Esophagus muscularis mucosa (tissue), 4 donors: ENCODE measurements around the gene TMEM53. TPM values are rescaled to one million over a fixed set of nuclear protein-coding genes. Genes with fewer than 3 reads are reported as not detected.

Source experiments
- DNase-seq: peaks from one replicate; pipeline ENCODE4 v3.0.0-alpha.2; 2017; ENCODE audit errors: extremely low spot score
- H3K27ac ChIP-seq, 4 donors: fragments of 200-600 bp; sonication (generic); replicated peaks in 1 of 4; 1 replicate in 3 of 4; 2 replicates in 1 of 4; pipeline ENCODE4 v1.5.1; 2016 to 2019; ENCODE audit warnings: mild to moderate bottlenecking in 1 of 4
- H3K27me3 ChIP-seq, 4 donors: fragments of 200-600 bp; sonication (generic); one replicate each; pipeline versions ENCODE4 v1.5.1 to v1.6.0; 2016 to 2019
- H3K36me3 ChIP-seq, 4 donors: fragments of 200-600 bp; sonication (generic); one replicate each; pipeline ENCODE4 v1.5.1; 2016 to 2019
- H3K4me1 ChIP-seq, 4 donors: fragments of 200-600 bp; sonication (generic); one replicate each; pipeline ENCODE4 v1.5.1; 2016 to 2019
- H3K4me3 ChIP-seq, 4 donors: fragments of 200-600 bp; sonication (generic); 1 replicate in 2 of 4; 2 replicates in 2 of 4; pipeline ENCODE4 v1.5.1; 2016 to 2019; ENCODE audit warnings: mild to moderate bottlenecking in 4 of 4, moderate library complexity in 1 of 4
- H3K9me3 ChIP-seq, 4 donors: fragments of 200-600 bp; sonication (generic); 1 replicate in 3 of 4; 2 replicates in 1 of 4; pipeline ENCODE4 v1.5.1; 2016 to 2019
- CTCF ChIP-seq, 3 experiments: fragments of 200-600 bp in 2 of 3; fragments of 450-650 bp in 1 of 3; sonication (generic) in 2 of 3; IDR thresholded peaks; one replicate each; pipeline ENCODE4 v1.5.1; 2017 to 2019; ENCODE audit warnings: antibody characterized with exemption in 3 of 3, mild to moderate bottlenecking in 2 of 3, moderate library complexity in 1 of 3
- EP300 ChIP-seq: sonication (generic); formaldehyde crosslinking; IDR thresholded peaks from one replicate; pipeline ENCODE4 v1.6.1; 2017; ENCODE audit warnings: antibody characterized with exemption
- POLR2A ChIP-seq: fragments of 450-650 bp; IDR thresholded peaks from one replicate; pipeline ENCODE4 v1.6.1; 2017; ENCODE audit warnings: antibody characterized with exemption, moderate library complexity, mild to moderate bottlenecking, low read depth
- POLR2AphosphoS5 ChIP-seq, 2 donors: sonication (generic); formaldehyde crosslinking; IDR thresholded peaks; one replicate each; pipeline ENCODE4 v1.6.1; 2017; ENCODE audit warnings: antibody characterized with exemption in 2 of 2
- WGBS: methylation state at CpG from one replicate; pipeline ENCODE4 v1.1.5; 2018; 5-methylcytosine and 5-hydroxymethylcytosine counted together
- intact Hi-C: fragments of 100-400 bp; cut with DNase I; formaldehyde crosslinking; loops from one replicate; pipeline ENCODE4 v1.15.1; 2023
- total RNA-seq, 4 donors: library from RNA; depleted of rRNA; stranded (reverse); fragments of >200 nt; gene quantifications; one replicate each; pipeline versions ENCODE4 v1.1.0 to v1.2.1, GENCODE V29; 2016

Gene TMEM53
- total RNA-seq, 4 donors from 2014 or later, result 4.5 to 7.0 (median 5.7) TPM

DNA sequence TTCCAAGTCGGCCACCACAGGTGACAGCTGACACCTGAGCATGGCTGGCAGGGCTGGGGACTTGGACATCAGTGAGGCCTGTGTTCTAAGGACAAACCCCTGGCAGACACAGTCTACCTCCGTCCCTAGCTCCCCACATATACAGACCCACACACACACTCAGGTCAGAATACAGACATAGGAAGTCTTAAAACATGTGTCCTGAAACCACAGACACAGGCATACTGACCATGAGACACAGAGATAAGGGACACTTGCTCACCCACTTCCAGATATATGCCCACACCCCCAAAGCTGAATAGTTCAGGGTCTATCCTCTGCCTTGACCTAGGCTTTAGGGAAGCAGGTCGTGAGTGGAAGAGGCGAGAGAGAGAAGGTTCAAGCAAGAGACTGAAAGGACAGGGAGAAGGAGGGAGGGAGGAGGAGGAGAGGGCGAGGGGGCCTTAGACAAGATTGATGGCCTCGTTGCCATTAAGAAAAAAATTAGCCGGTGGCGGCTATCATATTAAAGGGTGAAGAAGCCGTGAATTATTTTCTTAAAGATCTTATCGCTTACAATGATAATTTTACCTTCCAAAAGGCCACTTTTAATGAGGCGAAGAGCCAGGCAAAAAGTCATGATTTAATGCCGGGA lies 49.9 kb downstream of the TMEM53 start:
- 83% methylated on average over 12 of the region's 12 CpGs for WGBS

DNA sequence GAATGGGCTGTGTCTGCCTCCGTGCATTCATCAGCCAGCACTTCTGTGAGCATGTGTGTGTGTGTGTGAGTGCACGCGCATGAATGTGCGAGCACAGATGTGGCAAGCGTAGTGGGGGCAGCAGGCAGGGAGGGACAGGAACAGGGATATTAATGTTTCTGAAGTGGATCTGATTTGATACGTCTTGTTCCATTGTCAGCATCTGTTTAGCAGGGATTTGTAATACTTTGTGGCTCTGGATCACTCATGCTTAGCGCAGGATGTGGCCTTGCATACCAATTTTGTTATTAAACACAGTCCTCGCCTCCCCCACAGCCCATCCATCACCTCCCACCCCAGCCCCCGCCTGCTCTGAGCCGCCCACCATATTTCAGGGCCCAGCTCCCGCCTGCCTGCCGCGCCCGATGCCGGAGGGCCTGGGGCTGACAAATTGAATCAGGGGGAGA lies 52.4 kb downstream of the TMEM53 start:
- TF ChIP-seq POLR2AphosphoS5 (IDR thresholded peaks at IDR 0.05), result no peak
- TF ChIP-seq POLR2A, result no peak
- no peaks in the 10 kb centered on the region for H3K36me3 ChIP-seq
- H3K4me1 ChIP-seq, result peaks cover 5 to 33% (median 27%) of the 10 kb centered on the region in 4 donors
- no peak overlapping the region for H3K4me3 ChIP-seq
- H3K9me3 ChIP-seq, result no peaks in the 10 kb centered on the region
- H3K27me3 ChIP-seq, result peaks cover 0 to 6% (median 0%) of the 10 kb centered on the region in 4 donors
- no peak for DNase-seq
- H3K27ac ChIP-seq, result no peak overlapping the region
- intact Hi-C loops, result no loop called here
- 85% methylated on average over 15 of the region's 15 CpGs for WGBS

More for the DNA sequence above, 49.9 kb downstream of the TMEM53 start:
- intact Hi-C loops, result no loop called here
- no peaks in the 10 kb centered on the region for H3K36me3 ChIP-seq
- H3K27ac ChIP-seq, result no peak overlapping the region
- no peaks in the 10 kb centered on the region for H3K9me3 ChIP-seq
- no peaks in the 10 kb centered on the region for H3K27me3 ChIP-seq
- TF ChIP-seq POLR2A, result no peak
- TF ChIP-seq CTCF (IDR thresholded peaks at IDR 0.05), result no peak
- no peak for TF ChIP-seq EP300
- TF ChIP-seq POLR2AphosphoS5 (IDR thresholded peaks at IDR 0.05), result no peak
- H3K4me3 ChIP-seq, result no peak overlapping the region
- no peak for DNase-seq
- peaks cover 0 to 8% (median 4%) of the 10 kb centered on the region in 4 donors for H3K4me1 ChIP-seq

- peaks cover 8 to 38% (median 29%) of the 10 kb centered on the region in 4 donors for H3K4me1 ChIP-seq
- TF ChIP-seq POLR2A (no peak), POLR2AphosphoS5 (IDR thresholded peaks at IDR 0.05) (no peak), EP300 (no peak), CTCF (IDR thresholded peaks at IDR 0.05) (no peak)
- no peaks in the 10 kb centered on the region for H3K36me3 ChIP-seq
- no peaks in the 10 kb centered on the region for H3K9me3 ChIP-seq
- peak overlapping the region; percentile 31 to 60 (median 46) for H3K27ac ChIP-seq
- WGBS, result 80% methylated on average over 3 of the region's 3 CpGs
- H3K27me3 ChIP-seq, result peaks cover 0 to 10% (median 0%) of the 10 kb centered on the region in 4 donors
- intact Hi-C loops, result no loop called here
- DNase-seq, result no peak
- H3K4me3 ChIP-seq, result no peak overlapping the region
These were observed 54.2 kb downstream of the TMEM53 start for GRCh38 chr1:44620072-44620471.

GRCh38 chr1:44619261-44619900 lies 54.9 kb downstream of the TMEM53 start:
- H3K27ac ChIP-seq, result peak overlapping the region; percentile 31 to 60 (median 50)
- WGBS, result 50% methylated on average over 12 of the region's 12 CpGs
- intact Hi-C loops, result no loop called here

More at GRCh38 chr1:44619261-44619900, 54.9 kb downstream of the TMEM53 start:
- no peaks in the 10 kb centered on the region for H3K36me3 ChIP-seq
- DNase-seq, result no peak
- no peaks in the 10 kb centered on the region for H3K9me3 ChIP-seq
- TF ChIP-seq CTCF (IDR thresholded peaks at IDR 0.05) (no peak), POLR2AphosphoS5 (IDR thresholded peaks at IDR 0.05) (no peak), EP300 (no peak), POLR2A (no peak)
- H3K27me3 ChIP-seq, result peaks cover 0 to 10% (median 0%) of the 10 kb centered on the region in 4 donors
- H3K4me3 ChIP-seq, result no peak overlapping the region
- H3K4me1 ChIP-seq, result peaks cover 8 to 38% (median 29%) of the 10 kb centered on the region in 4 donors
